KMS-11 (cell line): ENCODE measurements around the gene FKBP5.

Experiments used
- H2AFZ ChIP-seq: fragments of 200-600 bp; sonication (generic); 2 replicates; pipeline ENCODE4 v1.6.1; 2016; ENCODE audit warnings: antibody characterized with exemption, mixed run types, low read depth
- H3K27ac ChIP-seq: fragments of 200-600 bp; sonication (generic); 2 replicates; pipeline ENCODE4 v1.6.1; 2016; ENCODE audit warnings: mild to moderate bottlenecking, mixed run types
- H3K27me3 ChIP-seq: fragments of 200-600 bp; sonication (generic); 2 replicates; pipeline ENCODE4 v1.6.1; 2017; ENCODE audit warnings: mild to moderate bottlenecking, low read depth, mixed run types, moderate library complexity; ENCODE audit not compliant: insufficient read depth
- H3K36me3 ChIP-seq: fragments of 200-600 bp; sonication (generic); 2 replicates; pipeline ENCODE4 v1.6.1; 2017; ENCODE audit warnings: mild to moderate bottlenecking, mixed run types; ENCODE audit not compliant: insufficient read depth
- H3K4me1 ChIP-seq: fragments of 200-600 bp; sonication (generic); 2 replicates; pipeline ENCODE4 v1.6.1; 2016; ENCODE audit warnings: mild to moderate bottlenecking, low read depth, mixed run types; ENCODE audit not compliant: poor library complexity, severe bottlenecking
- H3K4me2 ChIP-seq: fragments of 200-600 bp; sonication (generic); 2 replicates; pipeline ENCODE4 v1.7.0; 2016; ENCODE audit warnings: mild to moderate bottlenecking, mixed run types
- H3K4me3 ChIP-seq: fragments of 200-600 bp; sonication (generic); IDR thresholded peaks from 2 replicates; pipeline ENCODE4 v1.6.1; 2017; ENCODE audit warnings: low read depth, low read length, mixed read lengths; ENCODE audit not compliant: insufficient read depth
- H3K79me2 ChIP-seq: fragments of 200-600 bp; sonication (generic); 2 replicates; pipeline ENCODE4 v1.6.1; 2016; ENCODE audit warnings: low read depth, mixed run types; ENCODE audit not compliant: insufficient read depth
- H3K9ac ChIP-seq: fragments of 200-600 bp; sonication (generic); 2 replicates; pipeline ENCODE4 v1.6.1; 2016; ENCODE audit warnings: mild to moderate bottlenecking, mixed run types
- H4K20me1 ChIP-seq: fragments of 200-600 bp; sonication (generic); 2 replicates; pipeline ENCODE4 v1.6.1; 2016; ENCODE audit warnings: mild to moderate bottlenecking, mixed run types; ENCODE audit not compliant: insufficient read depth
- TF ChIP-seq, protein P1 (sequence below): fragments of 200-600 bp; sonication (generic); conservative IDR thresholded peaks from 2 replicates; pipeline ENCODE4 v1.6.1; 2017; ENCODE audit warnings: low read depth, mild to moderate bottlenecking, antibody characterized with exemption, low read length, moderate library complexity, mixed read lengths

Gene FKBP5

DNA sequence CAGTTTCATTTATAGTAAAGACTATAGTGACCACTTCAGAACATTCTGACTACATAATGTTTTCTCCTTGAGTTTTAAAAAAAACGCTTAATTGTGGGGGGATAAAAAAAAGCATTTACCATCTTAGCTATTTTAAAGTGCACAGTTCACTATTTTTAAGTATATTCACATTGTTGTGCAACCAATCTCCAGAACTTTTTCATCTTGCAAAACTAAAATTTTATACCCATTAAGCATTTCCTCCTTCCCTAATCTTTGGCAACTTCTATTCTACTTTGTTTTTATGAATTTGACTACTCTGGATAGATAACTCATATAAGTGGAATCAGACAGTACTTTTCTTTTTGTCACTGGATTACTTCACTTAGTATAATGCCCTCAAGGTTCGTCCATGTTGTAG is 62.3 kb downstream of the FKBP5 start:
- H4K20me1 ChIP-seq = no peaks in the 10 kb centered on the region
- H3K9ac ChIP-seq = no peak overlapping the region
- H3K4me1 ChIP-seq = peaks cover 16% of the 10 kb centered on the region
- H3K27me3 ChIP-seq = no peaks in the 10 kb centered on the region
- no peak overlapping the region for H3K27ac ChIP-seq
- no peaks in the 10 kb centered on the region for H3K79me2 ChIP-seq
- no peak overlapping the region for H3K4me3 ChIP-seq
- TF ChIP-seq, protein P1, sequence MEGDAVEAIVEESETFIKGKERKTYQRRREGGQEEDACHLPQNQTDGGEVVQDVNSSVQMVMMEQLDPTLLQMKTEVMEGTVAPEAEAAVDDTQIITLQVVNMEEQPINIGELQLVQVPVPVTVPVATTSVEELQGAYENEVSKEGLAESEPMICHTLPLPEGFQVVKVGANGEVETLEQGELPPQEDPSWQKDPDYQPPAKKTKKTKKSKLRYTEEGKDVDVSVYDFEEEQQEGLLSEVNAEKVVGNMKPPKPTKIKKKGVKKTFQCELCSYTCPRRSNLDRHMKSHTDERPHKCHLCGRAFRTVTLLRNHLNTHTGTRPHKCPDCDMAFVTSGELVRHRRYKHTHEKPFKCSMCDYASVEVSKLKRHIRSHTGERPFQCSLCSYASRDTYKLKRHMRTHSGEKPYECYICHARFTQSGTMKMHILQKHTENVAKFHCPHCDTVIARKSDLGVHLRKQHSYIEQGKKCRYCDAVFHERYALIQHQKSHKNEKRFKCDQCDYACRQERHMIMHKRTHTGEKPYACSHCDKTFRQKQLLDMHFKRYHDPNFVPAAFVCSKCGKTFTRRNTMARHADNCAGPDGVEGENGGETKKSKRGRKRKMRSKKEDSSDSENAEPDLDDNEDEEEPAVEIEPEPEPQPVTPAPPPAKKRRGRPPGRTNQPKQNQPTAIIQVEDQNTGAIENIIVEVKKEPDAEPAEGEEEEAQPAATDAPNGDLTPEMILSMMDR = no peak
- H3K36me3 ChIP-seq = no peaks in the 10 kb centered on the region
- H3K4me2 ChIP-seq = no peak overlapping the region
- H2AFZ ChIP-seq = no peak overlapping the region

DNA sequence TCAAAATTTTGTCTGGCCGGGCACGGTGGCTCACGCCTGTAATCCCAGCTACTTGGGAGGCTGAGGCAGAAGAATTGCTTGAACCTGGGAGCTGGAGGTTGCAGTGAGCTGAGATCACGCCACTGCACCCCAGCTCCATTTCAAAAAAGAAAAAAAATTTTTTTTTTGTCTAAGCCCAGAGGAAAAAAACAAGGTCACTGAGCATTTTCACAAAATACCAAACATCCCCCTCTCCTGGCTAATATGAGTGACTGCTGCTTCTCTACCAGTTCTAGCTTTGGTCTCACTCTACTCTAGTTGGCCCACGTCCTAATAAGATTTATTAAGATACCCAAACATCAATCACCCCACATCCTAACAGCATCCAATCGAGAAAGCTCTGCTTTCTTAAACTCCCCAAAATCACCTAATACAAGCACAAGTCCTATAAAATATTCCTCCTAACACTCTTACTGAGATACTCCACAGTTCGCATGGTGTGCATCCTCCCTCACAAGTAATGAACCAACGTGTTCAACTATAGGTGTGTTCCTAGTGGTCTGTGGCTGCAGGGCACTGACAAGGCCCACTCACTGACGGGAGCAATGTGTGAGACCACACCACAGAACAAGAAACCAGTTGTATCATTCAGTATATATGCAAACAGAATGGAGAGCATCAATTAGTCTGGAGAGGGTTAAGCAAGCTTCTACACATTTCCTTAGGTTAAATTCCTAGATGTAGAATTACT is 64.2 kb downstream of the FKBP5 start:
- Histone ChIP-seq H2AFZ (no peak overlapping the region), H3K4me2 (no peak overlapping the region), H3K4me1 (peaks cover 16% of the 10 kb centered on the region), H3K9ac (no peak overlapping the region), H3K4me3 (no peak overlapping the region), H3K36me3 (no peaks in the 10 kb centered on the region), H3K27me3 (no peaks in the 10 kb centered on the region), H3K27ac (no peak overlapping the region), H3K79me2 (no peaks in the 10 kb centered on the region), H4K20me1 (no peaks in the 10 kb centered on the region)
- TF ChIP-seq, protein P1 = peak; percentile 53

DNA sequence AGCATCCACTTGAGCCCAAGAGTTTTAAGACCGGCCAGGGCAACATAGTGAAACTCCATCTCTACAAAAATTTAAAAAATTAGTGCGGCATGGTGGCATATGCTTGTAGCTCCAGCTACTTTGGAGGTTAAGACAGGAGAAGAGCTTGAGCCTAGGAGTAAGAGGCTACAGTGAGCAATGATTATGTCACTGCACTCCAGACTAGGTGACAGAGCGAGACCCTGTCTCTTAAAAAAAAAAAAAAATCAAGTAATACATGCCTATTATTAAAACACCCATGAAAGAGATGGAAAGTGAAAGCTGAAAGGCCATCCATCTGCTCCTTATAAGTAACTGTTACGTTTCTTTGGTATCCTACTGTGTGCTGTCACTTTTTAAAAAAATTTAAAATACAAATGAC is 66.4 kb downstream of the FKBP5 start:
- H3K36me3 ChIP-seq = no peaks in the 10 kb centered on the region
- no peak overlapping the region for H2AFZ ChIP-seq
- no peak overlapping the region for H3K4me2 ChIP-seq
- H3K79me2 ChIP-seq = 0 out of 2 replicates have a peak, but pooled peaks cover 3% of the 10 kb centered on the region
- no peaks in the 10 kb centered on the region for H3K27me3 ChIP-seq
- peaks cover 16% of the 10 kb centered on the region for H3K4me1 ChIP-seq
- H3K9ac ChIP-seq = no peak overlapping the region
- no peak overlapping the region for H3K4me3 ChIP-seq
- H4K20me1 ChIP-seq = 0 out of 2 replicates have a peak, but pooled peaks cover 3% of the 10 kb centered on the region
- H3K27ac ChIP-seq = no peak overlapping the region
- TF ChIP-seq, protein P1 = no peak

DNA sequence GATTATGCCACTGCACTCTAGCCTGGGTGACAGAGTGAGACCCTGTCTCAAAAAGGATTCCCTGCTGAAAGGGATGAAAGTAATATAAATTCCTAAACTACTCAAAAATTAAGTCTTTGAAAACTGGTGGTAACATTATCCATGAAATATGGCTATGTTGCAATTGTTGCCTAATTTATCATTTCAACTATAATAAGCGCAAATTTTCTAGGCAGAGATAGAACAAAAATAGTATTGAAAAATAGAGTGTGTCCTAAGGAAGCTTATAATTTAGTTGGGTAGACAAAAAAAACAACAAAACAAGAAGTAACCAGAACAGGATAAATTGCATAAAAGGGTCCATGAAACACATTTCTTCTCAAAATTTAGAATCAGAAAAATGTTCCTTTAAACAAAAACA is 68.0 kb downstream of the FKBP5 start:
- 0 out of 2 replicates have a peak, but pooled peaks cover 3% of the 10 kb centered on the region for H4K20me1 ChIP-seq
- no peaks in the 10 kb centered on the region for H3K36me3 ChIP-seq
- H2AFZ ChIP-seq = no peak overlapping the region
- H3K4me2 ChIP-seq = no peak overlapping the region
- H3K4me3 ChIP-seq = no peak overlapping the region
- no peak overlapping the region for H3K27ac ChIP-seq
- peaks cover 16% of the 10 kb centered on the region for H3K4me1 ChIP-seq
- 0 out of 2 replicates have a peak, but pooled peaks cover 5% of the 10 kb centered on the region for H3K79me2 ChIP-seq
- TF ChIP-seq, protein P1 = no peak
- H3K9ac ChIP-seq = no peak overlapping the region
- no peaks in the 10 kb centered on the region for H3K27me3 ChIP-seq
